Epidermal melanocyte (primary cell): ENCODE results near the gene REXO1.

Experiments
- DNase-seq: peaks from one replicate; pipeline ENCODE4 v3.0.0; 2011; ENCODE audit warnings: low spot score; ENCODE audit not compliant: insufficient read length

REXO1 gene

GRCh38 chr19:1875646-1876495 is 27.6 kb upstream of the REXO1 start:
- peak; percentile 94 for DNase-seq

DNA sequence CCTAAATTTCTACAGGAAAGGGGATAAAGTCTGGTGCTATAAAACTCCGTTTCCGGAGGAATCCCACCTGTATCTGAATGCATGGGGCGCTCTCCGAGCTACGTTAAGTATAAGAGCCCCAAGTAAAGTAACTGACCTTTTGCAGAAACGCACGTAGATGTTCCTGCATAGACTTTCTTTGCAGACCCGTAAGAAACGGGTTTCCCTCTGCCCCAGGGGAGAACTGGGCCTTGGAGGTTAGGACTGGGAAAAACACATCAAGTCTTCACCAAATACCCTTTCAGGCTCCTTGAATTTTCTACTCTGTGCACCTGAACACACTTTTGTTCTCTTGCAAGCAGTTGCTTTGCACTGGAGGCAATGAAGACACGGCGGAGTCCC is 27.0 kb upstream of the REXO1 start:
- DNase-seq = peak; percentile 11

- peak; percentile 15 for DNase-seq
Measured at GRCh38 chr19:1874554-1875185, 26.4 kb upstream of the REXO1 start.

- peak; percentile 10 for DNase-seq
Measured at GRCh38 chr19:1873524-1874473, 25.5 kb upstream of the REXO1 start.

DNA sequence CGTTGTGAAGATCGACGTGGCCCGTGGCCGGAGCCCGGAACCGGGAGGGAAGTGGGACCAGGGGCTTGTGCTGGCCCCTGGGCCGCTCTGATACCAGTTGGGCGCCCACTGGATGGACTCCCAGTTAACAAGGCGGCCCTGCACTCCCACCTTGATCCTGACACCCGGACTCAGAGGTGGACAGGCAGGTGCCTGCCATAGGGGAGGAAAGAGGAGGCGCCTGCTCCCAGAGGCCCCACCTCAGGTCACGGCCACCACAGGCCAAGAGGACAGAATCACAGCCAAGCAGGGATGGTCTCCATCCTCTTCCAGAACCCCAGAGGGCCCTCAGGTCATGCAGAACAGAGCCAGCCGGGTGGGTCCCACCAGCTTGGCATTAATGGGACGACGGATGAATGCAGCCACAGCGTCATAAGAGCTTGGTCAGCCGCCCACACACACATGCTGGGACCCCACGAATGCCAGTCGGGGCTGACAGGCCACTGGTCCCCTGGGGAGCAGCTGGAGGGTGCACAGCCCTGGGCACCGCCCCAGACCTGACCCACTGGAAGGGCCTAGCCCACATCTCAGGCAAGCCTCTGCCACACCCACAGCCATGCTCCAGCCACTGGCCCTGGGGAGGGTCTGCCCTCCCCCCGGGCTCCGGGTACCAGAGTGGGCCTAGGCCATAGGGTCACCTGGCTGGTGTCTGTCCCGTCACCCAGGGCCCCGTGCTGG is 24.7 kb upstream of the REXO1 start:
- no peak for DNase-seq

- no peak for DNase-seq
Measured at GRCh38 chr19:1871630-1872029, 23.3 kb upstream of the REXO1 start.

- DNase-seq = no peak
Measured at GRCh38 chr19:1871140-1871597, 22.9 kb upstream of the REXO1 start.

- DNase-seq = no peak
Measured at GRCh38 chr19:1868971-1869370, 20.7 kb upstream of the REXO1 start.

GRCh38 chr19:1867349-1867724 is 19.1 kb upstream of the REXO1 start:
- no peak for DNase-seq

DNA sequence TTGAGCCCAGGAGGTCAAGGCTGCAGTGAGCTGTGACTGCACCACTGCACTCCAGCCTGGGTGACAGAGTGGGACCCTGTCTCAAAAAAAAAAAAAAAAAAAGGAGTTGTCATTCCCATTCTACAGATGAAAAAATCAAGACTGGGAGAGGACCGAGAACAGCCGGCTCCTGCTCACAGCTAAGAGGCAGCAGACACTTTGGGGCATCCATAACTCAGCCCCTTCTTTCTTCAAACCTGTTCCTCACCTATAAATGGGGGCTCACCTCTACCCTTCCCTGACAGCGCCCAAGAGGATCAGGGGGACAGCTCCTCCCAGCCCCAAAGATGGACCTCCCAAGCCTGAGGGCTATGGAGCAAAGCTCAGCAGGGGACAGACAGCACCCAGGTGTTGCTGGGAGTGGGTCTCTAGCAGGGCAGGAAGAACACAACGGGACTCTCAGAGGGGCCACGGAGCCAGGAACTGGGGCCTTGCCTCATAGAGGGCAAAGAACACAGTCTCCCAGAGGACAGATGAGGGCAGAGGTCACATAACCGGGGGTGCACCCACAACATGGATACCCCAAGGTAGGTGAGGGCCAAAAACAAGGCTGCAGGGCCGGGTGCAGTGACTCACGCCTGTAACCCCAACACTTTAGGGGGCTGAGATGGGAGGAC is 18.5 kb upstream of the REXO1 start:
- DNase-seq = no peak

DNA sequence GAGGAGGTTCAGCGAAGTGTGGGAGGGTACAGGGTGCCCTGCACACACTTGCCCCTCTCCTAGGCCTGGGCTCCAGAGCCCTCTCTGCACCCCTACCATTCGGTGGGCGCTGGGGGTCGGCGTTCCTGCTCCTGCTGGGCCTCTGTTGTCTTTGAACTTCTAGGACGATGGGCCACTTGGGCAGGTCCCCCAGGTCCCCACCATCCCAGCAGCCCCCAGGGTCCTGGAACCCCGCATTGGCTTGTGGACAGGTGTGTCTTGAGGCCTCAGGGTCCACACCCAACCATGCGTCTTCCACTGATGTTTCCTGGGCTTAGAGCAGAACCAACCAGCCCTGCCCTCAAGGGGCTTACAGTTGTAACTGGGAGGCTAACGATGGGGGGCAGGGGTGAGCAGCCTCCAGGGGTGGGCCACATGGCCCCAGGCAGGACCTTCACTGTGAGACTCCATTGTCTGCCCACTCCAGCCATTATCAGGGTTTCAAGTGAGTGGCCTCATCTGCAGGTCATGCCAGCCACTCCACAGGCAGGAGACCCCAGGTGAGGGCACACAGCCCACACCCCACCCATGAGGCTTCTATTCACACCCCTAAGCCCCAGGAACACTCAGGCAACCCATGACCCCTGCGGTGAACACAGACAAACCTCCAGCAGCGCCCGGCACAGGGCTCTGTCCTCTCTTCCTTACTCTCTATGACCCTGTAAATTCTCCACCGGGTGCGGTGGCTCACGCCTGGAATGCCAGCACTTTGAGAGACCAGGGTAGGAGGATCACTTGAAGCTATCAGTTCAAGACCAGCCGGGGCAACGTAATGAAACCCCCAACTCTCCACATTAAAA is 17.1 kb upstream of the REXO1 start:
- DNase-seq = no peak

- DNase-seq = peak; percentile 79
Measured at GRCh38 chr19:1864480-1865171, 16.3 kb upstream of the REXO1 start.

DNA sequence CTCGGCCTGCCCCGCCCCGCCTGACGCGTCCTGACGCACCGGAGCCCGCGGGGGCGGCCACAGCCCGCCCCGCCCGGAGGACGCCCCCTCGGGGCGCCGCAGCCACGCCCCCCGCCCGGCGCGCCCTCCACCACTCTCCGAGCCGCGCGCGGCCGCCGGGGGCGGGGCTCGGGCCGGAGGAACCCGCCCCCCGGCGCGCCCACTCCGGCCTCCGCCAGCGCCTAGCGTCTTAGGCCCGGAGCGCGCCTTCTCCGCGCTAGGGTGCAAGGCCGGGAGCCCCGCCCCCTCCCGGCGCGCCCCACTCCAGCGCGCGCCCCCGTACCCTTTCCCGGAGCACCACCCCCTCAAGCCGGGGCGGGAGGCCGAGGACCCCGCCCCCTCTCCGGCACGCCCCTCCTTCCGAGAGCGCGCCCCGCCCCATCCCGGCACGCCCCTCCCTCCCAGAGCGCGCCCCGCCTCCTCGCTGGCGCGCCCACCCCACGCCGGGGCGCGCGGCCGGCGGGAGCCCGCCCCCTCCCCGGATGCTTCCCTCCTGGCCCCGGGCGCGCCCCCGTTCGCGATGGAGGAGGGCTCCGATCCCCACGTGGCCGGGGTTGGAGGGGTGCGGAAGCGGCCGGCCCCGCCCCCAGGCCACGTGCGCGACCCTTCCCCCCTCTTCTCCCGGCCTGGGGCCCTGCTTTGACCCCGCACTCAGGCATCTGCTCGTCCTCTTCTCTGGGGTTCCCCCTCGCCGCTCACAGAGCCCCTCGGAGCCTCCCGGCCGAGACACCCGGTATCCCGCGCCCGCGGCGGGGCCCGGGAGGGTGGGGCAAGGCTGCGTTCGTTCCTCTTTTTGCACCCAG is 15.6 kb upstream of the REXO1 start:
- peak; percentile 98 for DNase-seq

DNA sequence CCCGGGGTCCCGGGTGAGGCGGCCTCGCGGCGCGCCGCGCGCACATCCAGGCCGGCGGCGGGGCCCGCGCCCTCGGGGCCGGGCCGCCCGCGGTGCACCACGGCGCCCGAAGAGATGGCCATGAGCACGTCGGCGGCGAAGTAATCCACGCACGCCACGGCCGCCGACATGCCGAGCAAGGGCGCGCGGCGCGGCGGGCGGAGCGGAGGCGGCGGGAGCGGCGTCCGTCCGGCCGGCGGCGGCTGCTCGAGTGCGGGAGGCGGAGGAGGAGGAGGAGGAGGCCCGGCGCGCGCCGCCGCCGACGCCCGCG is 15.0 kb upstream of the REXO1 start, which contains the start of gene KLF16:
KLF16 (minus strand) TSS at position 252 of the 310 bp plus-strand sequence; CDS start at position 170, 82 bp downstream.
- no peak for DNase-seq

DNA sequence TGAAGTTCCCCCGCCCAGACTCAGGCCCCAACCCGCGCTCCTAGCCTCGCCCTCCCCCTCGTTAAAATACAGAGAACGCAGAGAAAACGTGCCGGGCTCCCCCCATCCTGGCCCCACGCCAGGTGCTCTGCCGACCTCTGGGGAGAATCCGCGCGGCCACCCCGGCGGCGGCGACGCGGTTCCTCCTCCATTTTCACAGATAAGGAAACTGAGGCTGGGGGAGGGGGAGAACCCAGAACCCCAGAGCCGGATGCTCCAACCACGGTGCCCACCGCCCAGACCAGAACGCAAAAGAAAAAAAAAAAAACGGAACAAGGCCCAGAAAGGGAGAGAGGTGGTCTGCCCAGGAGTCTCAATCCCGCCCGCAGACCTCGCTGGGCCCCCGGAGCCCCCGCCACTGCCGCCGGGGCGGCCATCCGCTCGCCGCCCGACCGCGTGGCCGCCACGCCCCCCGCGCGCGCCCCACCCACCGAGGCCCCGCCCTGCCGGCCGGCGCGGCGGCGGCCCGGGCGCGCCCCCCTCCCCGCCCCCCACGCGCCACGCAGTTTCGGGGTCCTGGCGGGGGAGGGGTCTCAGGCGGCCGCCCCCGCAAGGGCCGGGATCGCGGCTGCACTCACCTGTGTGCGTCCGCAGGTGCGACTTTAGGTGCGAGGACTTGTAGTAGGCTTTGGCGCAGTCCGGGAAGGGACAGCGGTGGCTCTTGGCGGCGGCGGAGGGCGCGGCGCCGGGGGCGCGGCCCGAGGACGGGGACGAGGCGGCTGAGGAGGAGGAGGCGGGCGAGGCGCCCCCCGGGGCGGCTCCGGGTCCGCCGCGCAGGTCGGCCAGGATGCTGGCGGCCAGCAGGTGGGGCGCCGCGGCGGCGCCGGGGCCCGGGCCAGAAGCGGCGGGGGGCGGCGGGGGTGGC is 14.4 kb upstream of the REXO1 start:
- no peak for DNase-seq

DNA sequence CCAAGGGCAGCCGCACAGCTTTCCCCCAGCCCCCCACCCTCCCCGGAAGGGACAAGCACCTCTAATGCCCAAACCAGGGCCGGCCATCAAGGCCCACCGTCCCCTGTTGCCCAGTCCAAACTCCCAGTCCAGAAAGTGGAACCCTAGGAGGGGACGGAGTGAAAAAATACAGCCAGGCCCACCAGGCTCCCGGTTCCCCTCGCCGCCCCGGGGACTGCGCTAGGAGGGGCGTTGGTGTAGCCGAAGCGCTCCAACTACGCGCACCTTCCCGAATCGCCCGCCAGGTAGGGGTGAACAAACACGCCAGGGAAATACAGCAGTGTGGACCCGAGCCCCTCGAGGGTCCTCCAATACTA is 13.8 kb upstream of the REXO1 start:
- no peak for DNase-seq

- DNase-seq = no peak
Measured at GRCh38 chr19:1861599-1862031, 13.3 kb upstream of the REXO1 start.
